ENCODE measurements around the gene KRTAP4-11.
A peak's percentile ranks its signal among the peaks of the same experiment; 100 is the strongest.
"Not testable (repeated sequence)": the region's sequence is repeated elsewhere in the genome, so short reads cannot be mapped to it uniquely, and the experiment has no call there.

Gene KRTAP4-11

GRCh38 chr17:41111151-41111885 lies 6.9 kb downstream of the KRTAP4-11 start:
- no peak overlapping the region for H3K4me3 ChIP-seq (ENCODE audit: low read depth, low read length)
- POLR2A ChIA-PET = no interaction called here
- H3K4me1 ChIP-seq (ENCODE audit: control insufficient read depth, insufficient read depth, low read length) = no peaks in the 10 kb centered on the region
- H3K9me3 ChIP-seq (ENCODE audit: control insufficient read depth, insufficient read depth, low read depth, low read length) = no peaks in the 10 kb centered on the region
- H3K27ac ChIP-seq (ENCODE audit: extremely low read depth, low read depth, low read length) = no peak overlapping the region
- H3K36me3 ChIP-seq (ENCODE audit: control insufficient read depth in 2 of 2, insufficient read depth in 1 of 2, low read length in 2 of 2) = no peaks in the 10 kb centered on the region
- no peak for TF ChIP-seq ZNF530 (tag by site-specific recombination; IDR thresholded peaks at IDR 0.05; ENCODE audit: low read depth)
- TF ChIP-seq SETDB1 (IDR thresholded peaks at IDR 0.05; ENCODE audit: insufficient read length, low read length) = peak; percentile 82
- TF ChIP-seq SALL2 (tag by site-specific recombination; IDR thresholded peaks at IDR 0.05; ENCODE audit: borderline replicate concordance) = no peak
- CTCF ChIA-PET = no interaction called here

DNA sequence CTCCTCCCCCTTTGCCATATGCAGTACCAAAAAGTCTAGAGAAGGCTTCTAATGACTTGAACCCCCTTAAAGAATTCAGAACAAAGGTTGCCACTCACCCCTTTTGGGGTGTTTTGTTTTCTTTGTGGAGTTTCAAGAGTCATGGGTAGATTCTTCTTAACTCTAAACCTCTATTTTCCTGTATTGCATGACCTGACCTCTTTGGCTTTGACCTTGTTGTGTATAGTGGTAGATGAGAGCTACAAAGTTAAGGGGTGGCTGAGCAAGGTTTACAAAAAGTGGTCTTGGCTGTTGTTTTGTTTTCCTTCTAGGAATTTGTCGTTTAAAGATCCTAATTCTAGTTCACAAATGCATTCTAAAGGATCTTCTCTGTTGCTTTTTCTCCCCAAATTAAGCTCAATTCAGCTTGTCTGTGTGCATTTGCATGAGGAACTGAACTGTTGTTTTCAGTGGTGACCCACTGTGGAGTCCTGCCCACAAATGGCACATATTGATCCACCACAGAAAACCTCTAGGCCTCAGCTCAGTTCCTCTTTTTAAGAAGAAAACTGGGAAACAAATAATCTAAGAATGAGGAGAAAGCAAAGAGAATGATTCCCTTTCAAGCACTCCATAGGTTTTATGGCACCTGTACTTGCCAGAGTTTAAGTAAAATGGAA lies 9.3 kb downstream of the KRTAP4-11 start:
- H3K9me3 ChIP-seq (ENCODE audit: control insufficient read depth, insufficient read depth, low read depth, low read length); H3K4me1 ChIP-seq (ENCODE audit: control insufficient read depth, insufficient read depth, low read length); CTCF ChIA-PET: not testable (repeated sequence)

GRCh38 chr17:41107941-41108450 lies 10.2 kb downstream of the KRTAP4-11 start:
- H3K4me1 ChIP-seq (ENCODE audit: control insufficient read depth, insufficient read depth, low read length) = no peaks in the 10 kb centered on the region
- ChIA-PET POLR2A (no interaction called here), CTCF (no interaction called here)
- H3K4me3 ChIP-seq (ENCODE audit: low read depth, low read length) = no peak overlapping the region
- H3K36me3 ChIP-seq (ENCODE audit: control insufficient read depth in 2 of 2, insufficient read depth in 1 of 2, low read length in 2 of 2) = no peaks in the 10 kb centered on the region
- TF ChIP-seq ZNF416 (tag by site-specific recombination; IDR thresholded peaks at IDR 0.05) = no peak
- H3K27ac ChIP-seq (ENCODE audit: extremely low read depth, low read depth, low read length) = no peak overlapping the region
- H3K9me3 ChIP-seq (ENCODE audit: control insufficient read depth, insufficient read depth, low read depth, low read length) = no peaks in the 10 kb centered on the region

More for the DNA sequence above, 9.3 kb downstream of the KRTAP4-11 start:
- H3K36me3 ChIP-seq (ENCODE audit: control insufficient read depth in 2 of 2, insufficient read depth in 1 of 2, low read length in 2 of 2); H3K4me3 ChIP-seq (ENCODE audit: low read depth, low read length); H3K27ac ChIP-seq (ENCODE audit: extremely low read depth, low read depth, low read length); POLR2A ChIA-PET: not testable (repeated sequence)

DNA sequence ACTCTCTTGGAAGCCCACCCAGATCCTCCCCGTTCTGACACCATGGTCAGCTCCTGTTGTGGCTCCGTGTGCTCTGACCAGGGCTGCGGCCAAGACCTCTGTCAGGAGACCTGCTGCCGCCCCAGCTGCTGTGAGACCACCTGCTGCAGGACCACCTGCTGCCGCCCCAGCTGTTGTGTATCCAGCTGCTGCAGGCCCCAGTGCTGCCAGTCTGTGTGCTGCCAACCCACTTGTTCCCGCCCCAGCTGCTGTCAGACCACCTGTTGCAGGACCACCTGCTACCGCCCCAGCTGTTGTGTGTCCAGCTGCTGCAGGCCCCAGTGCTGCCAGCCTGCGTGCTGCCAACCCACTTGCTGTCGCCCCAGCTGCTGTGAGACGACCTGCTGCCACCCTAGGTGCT lies 12.8 kb downstream of the KRTAP4-11 start, which contains the start of gene KRTAP4-9:
Gene KRTAP4-9 (plus strand): TSS at position 43 of the 400 bp plus-strand sequence. CDS start 0 bp downstream, at position 43.
- H3K36me3 ChIP-seq (ENCODE audit: control insufficient read depth in 2 of 2, insufficient read depth in 1 of 2, low read length in 2 of 2); H3K4me3 ChIP-seq (ENCODE audit: low read depth, low read length); CTCF ChIA-PET; H3K27ac ChIP-seq (ENCODE audit: extremely low read depth, low read depth, low read length); H3K9me3 ChIP-seq (ENCODE audit: control insufficient read depth, insufficient read depth, low read depth, low read length); POLR2A ChIA-PET; H3K4me1 ChIP-seq (ENCODE audit: control insufficient read depth, insufficient read depth, low read length): not testable (repeated sequence)
- peak; percentile 79; the same call in 1 of the 2 replicates for TF ChIP-seq SCRT1 (tag by site-specific recombination; IDR thresholded peaks at IDR 0.05; ENCODE audit: borderline replicate concordance)
- peak; percentile 67 for TF ChIP-seq SCRT2 (tag by site-specific recombination; IDR thresholded peaks at IDR 0.05)

DNA sequence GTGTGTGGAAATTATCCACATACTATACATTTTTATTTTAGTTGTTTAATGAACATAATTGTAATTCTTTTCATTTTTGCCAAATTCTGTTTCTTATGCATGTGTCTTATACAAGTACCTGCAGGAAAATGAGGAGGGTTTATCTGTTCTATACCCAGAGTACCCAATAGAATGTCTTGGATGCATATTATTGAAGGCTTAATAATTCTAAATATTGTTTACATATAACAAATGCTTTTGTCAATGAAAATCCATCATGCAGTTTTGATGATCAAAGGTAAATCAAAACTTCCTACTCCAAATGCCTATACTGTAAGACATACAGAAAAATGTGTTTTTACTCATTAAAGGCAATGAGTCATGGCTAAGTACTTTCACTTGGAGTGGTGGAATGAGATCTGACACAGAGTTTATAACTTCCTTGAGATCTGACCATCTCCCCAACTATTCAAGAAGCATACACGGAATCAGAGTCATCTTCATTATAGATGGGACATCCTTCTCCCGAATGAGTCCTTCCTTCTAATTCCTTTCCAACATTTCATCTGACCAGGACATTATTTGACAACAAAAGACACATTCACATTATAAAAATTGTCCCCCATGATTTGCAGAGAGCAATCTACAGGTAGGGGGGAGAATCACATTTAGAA lies 13.7 kb downstream of the KRTAP4-11 start:
- H3K9me3 ChIP-seq (ENCODE audit: control insufficient read depth, insufficient read depth, low read depth, low read length); H3K36me3 ChIP-seq (ENCODE audit: control insufficient read depth in 2 of 2, insufficient read depth in 1 of 2, low read length in 2 of 2); H3K4me3 ChIP-seq (ENCODE audit: low read depth, low read length); CTCF ChIA-PET; H3K27ac ChIP-seq (ENCODE audit: extremely low read depth, low read depth, low read length); POLR2A ChIA-PET; H3K4me1 ChIP-seq (ENCODE audit: control insufficient read depth, insufficient read depth, low read length): not testable (repeated sequence)

DNA sequence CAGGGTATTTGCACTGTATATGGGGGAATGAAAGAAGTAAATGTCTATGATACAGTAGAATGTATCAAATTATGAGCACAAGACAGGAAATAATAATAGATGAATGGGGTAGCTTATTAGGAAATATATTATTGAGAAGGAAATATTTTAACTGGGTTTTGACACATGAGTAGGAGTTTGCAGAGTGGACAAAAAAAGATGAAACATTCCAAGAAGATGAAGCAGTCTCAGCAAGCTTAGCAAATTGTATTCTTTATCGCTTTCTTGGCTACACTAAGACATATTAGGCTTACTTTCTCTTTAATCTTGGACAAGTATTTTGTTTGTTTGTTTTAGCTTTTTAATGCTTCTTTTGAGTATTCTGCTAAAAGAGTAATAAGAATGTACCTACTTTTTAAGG lies 14.3 kb downstream of the KRTAP4-11 start:
- Histone ChIP-seq H3K36me3 (ENCODE audit: control insufficient read depth in 2 of 2, insufficient read depth in 1 of 2, low read length in 2 of 2) (no peaks in the 10 kb centered on the region), H3K27ac (ENCODE audit: extremely low read depth, low read depth, low read length) (no peak overlapping the region), H3K9me3 (ENCODE audit: control insufficient read depth, insufficient read depth, low read depth, low read length) (no peaks in the 10 kb centered on the region), H3K4me3 (ENCODE audit: low read depth, low read length) (no peak overlapping the region), H3K4me1 (ENCODE audit: control insufficient read depth, insufficient read depth, low read length) (no peaks in the 10 kb centered on the region)
- ChIA-PET POLR2A (no interaction called here), CTCF (no interaction called here)
- TF ChIP-seq ZNF530 (tag by site-specific recombination; IDR thresholded peaks at IDR 0.05; ENCODE audit: low read depth) (no peak), ZEB2 (tag by site-specific recombination; IDR thresholded peaks at IDR 0.05) (no peak), TRIM28 (IDR thresholded peaks at IDR 0.05; ENCODE audit: borderline replicate concordance, low read length) (no peak), RBAK (tag by site-specific recombination; IDR thresholded peaks at IDR 0.05) (no peak), GLI4 (tag by site-specific recombination; IDR thresholded peaks at IDR 0.05) (no peak), PRDM6 (tag by site-specific recombination; IDR thresholded peaks at IDR 0.05) (no peak), ZNF350 (tag by site-specific recombination; IDR thresholded peaks at IDR 0.05) (no peak), ZNF37A (tag by site-specific recombination; IDR thresholded peaks at IDR 0.05) (no peak), SP7 (tag by site-specific recombination; IDR thresholded peaks at IDR 0.05) (no peak), ZNF23 (tag by site-specific recombination; IDR thresholded peaks at IDR 0.05; ENCODE audit: borderline replicate concordance) (no peak)
- TF ChIP-seq, protein P1, sequence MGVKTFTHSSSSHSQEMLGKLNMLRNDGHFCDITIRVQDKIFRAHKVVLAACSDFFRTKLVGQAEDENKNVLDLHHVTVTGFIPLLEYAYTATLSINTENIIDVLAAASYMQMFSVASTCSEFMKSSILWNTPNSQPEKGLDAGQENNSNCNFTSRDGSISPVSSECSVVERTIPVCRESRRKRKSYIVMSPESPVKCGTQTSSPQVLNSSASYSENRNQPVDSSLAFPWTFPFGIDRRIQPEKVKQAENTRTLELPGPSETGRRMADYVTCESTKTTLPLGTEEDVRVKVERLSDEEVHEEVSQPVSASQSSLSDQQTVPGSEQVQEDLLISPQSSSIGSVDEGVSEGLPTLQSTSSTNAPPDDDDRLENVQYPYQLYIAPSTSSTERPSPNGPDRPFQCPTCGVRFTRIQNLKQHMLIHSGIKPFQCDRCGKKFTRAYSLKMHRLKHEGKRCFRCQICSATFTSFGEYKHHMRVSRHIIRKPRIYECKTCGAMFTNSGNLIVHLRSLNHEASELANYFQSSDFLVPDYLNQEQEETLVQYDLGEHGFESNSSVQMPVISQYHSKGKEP (tag by site-specific recombination; IDR thresholded peaks at IDR 0.05) = no peak

Measured in HEK293 (cell line).